H9 (cell line): Measurements from ENCODE around the gene CXorf65. TPM values are rescaled to one million over a fixed set of nuclear protein-coding genes. Genes with fewer than 3 reads are reported as not detected.

ENCODE experiments used
- DNase-seq: peaks from one replicate; pipeline ENCODE4 v3.0.0-alpha.2; 2017
- H2AFZ ChIP-seq: one replicate; pipeline ENCODE4 v1.6.1; 2013; ENCODE audit warnings: mild to moderate bottlenecking, low read length, control low read depth, moderate library complexity
- H2AK5ac ChIP-seq: 2 replicates; pipeline ENCODE4 v1.6.1; 2013; ENCODE audit warnings: low read length, control low read depth, mixed read lengths; ENCODE audit not compliant: insufficient read length
- H2BK120ac ChIP-seq: one replicate; pipeline ENCODE4 v1.6.1; 2013; ENCODE audit warnings: low read depth, mild to moderate bottlenecking, low read length, control low read depth, inconsistent platforms; ENCODE audit not compliant: poor library complexity, severe bottlenecking
- H2BK12ac ChIP-seq: 2 replicates; pipeline ENCODE4 v1.6.1; 2013; ENCODE audit warnings: low read length, control low read depth, mixed read lengths, low read depth; ENCODE audit not compliant: insufficient read length
- H2BK15ac ChIP-seq: 2 replicates; pipeline ENCODE4 v1.6.1; 2013; ENCODE audit warnings: low read depth, low read length, control low read depth
- H2BK20ac ChIP-seq: one replicate; pipeline ENCODE4 v1.6.1; 2013; ENCODE audit warnings: low read depth, mild to moderate bottlenecking, low read length, control low read depth, inconsistent platforms; ENCODE audit not compliant: poor library complexity, severe bottlenecking
- H2BK5ac ChIP-seq: 2 replicates; pipeline ENCODE4 v1.6.1; 2013; ENCODE audit warnings: low read length, control low read depth, mixed read lengths; ENCODE audit not compliant: insufficient read length
- H3K14ac ChIP-seq: 2 replicates; pipeline ENCODE4 v1.6.1; 2013; ENCODE audit warnings: low read length, control low read depth; ENCODE audit not compliant: insufficient read depth
- H3K18ac ChIP-seq: 2 replicates; pipeline ENCODE4 v1.6.1; 2013; ENCODE audit warnings: low read depth, mild to moderate bottlenecking, mixed read lengths, low read length, control low read depth; ENCODE audit not compliant: insufficient read length
- H3K23ac ChIP-seq: 2 replicates; pipeline ENCODE4 v1.6.1; 2013; ENCODE audit warnings: low read length, control low read depth, mixed read lengths, low read depth; ENCODE audit not compliant: insufficient read length
- H3K23me2 ChIP-seq: 2 replicates; pipeline ENCODE4 v1.6.1; 2013; ENCODE audit warnings: low read depth, mild to moderate bottlenecking, mixed read lengths, low read length, control low read depth; ENCODE audit not compliant: insufficient read length, poor library complexity, severe bottlenecking
- H3K27ac ChIP-seq: 2 replicates; pipeline ENCODE4 v1.5.1; 2013; ENCODE audit warnings: low read length, control low read depth, mixed read lengths, low read depth; ENCODE audit not compliant: insufficient read length
- H3K27me3 ChIP-seq: 2 replicates; pipeline ENCODE4 v1.6.1; 2013; ENCODE audit warnings: low read length, control low read depth, inconsistent platforms; ENCODE audit not compliant: insufficient read depth
- H3K4ac ChIP-seq: 2 replicates; pipeline ENCODE4 v1.6.1; 2013; ENCODE audit warnings: low read depth, mild to moderate bottlenecking, control low read depth, inconsistent platforms, low read length, moderate library complexity
- H3K4me1 ChIP-seq: 2 replicates; pipeline ENCODE4 v1.6.1; 2013; ENCODE audit warnings: low read length, control low read depth, inconsistent platforms; ENCODE audit not compliant: insufficient read depth
- H3K4me2 ChIP-seq: 2 replicates; pipeline ENCODE4 v1.6.1; 2013; ENCODE audit warnings: low read length, control low read depth, mixed read lengths; ENCODE audit not compliant: insufficient read length, insufficient read depth
- H3K56ac ChIP-seq: 2 replicates; pipeline ENCODE4 v1.6.1; 2013; ENCODE audit warnings: low read depth, mild to moderate bottlenecking, mixed read lengths, low read length, control low read depth; ENCODE audit not compliant: insufficient read length
- H3K79me1 ChIP-seq: 2 replicates; pipeline ENCODE4 v1.6.1; 2013; ENCODE audit warnings: low read depth, mild to moderate bottlenecking, moderate library complexity, low read length, control low read depth, inconsistent platforms; ENCODE audit not compliant: insufficient read depth, poor library complexity, severe bottlenecking
- H3K79me2 ChIP-seq: 2 replicates; pipeline ENCODE4 v1.6.1; 2013; ENCODE audit warnings: low read length, control low read depth, inconsistent platforms; ENCODE audit not compliant: insufficient read depth
- H3K9ac ChIP-seq: 2 replicates; pipeline ENCODE4 v1.6.1; 2013; ENCODE audit warnings: low read length, control low read depth, mixed read lengths; ENCODE audit not compliant: insufficient read length; ENCODE audit errors: extremely low read depth
- H3K9me3 ChIP-seq: one replicate; pipeline ENCODE4 v1.6.1; 2013; ENCODE audit warnings: low read depth, low read length, inconsistent platforms; ENCODE audit not compliant: control insufficient read depth
- H3T11ph ChIP-seq: one replicate; pipeline ENCODE4 v1.6.1; 2013; ENCODE audit warnings: mild to moderate bottlenecking, low read length, control low read depth, inconsistent platforms
- H4K20me1 ChIP-seq: one replicate; pipeline ENCODE4 v1.6.1; 2013; ENCODE audit not compliant: control insufficient read depth, insufficient read length, insufficient read depth
- H4K5ac ChIP-seq: 2 replicates; pipeline ENCODE4 v1.6.1; 2013; ENCODE audit warnings: low read depth, mild to moderate bottlenecking, mixed read lengths, low read length, control low read depth; ENCODE audit not compliant: insufficient read length
- H4K8ac ChIP-seq: replicated peaks from 2 replicates; pipeline ENCODE4 v1.6.1; 2013; ENCODE audit warnings: low read length, control low read depth, mixed read lengths, low read depth; ENCODE audit not compliant: insufficient read length
- H4K91ac ChIP-seq: 2 replicates; pipeline ENCODE4 v1.6.1; 2013; ENCODE audit warnings: low read depth, mild to moderate bottlenecking, moderate library complexity, mixed read lengths, low read length, control low read depth; ENCODE audit not compliant: insufficient read length
- H3K27ac Mint-ChIP-seq, 3 experiments: 2 replicates in 2 of 3; 3 replicates in 1 of 3; pipeline ENCODE4 v1.8.0; 2020 to 2021; ENCODE audit warnings: mixed read lengths in 3 of 3, mild to moderate bottlenecking in 1 of 3, moderate library complexity in 1 of 3
- H3K27me3 Mint-ChIP-seq: 2 replicates; pipeline ENCODE4 v1.8.0; 2021; ENCODE audit warnings: low read depth, mild to moderate bottlenecking, moderate library complexity, mixed read lengths
- H3K36me3 Mint-ChIP-seq, 3 experiments: 2 replicates in 2 of 3; 3 replicates in 1 of 3; pipeline ENCODE4 v1.8.0; 2020 to 2021; ENCODE audit warnings: low read depth in 3 of 3, mixed read lengths in 3 of 3; ENCODE audit not compliant: insufficient read depth in 1 of 3
- H3K4me1 Mint-ChIP-seq, 2 experiments: 2 replicates each; pipeline ENCODE4 v1.8.0; 2020; ENCODE audit warnings: mixed read lengths in 2 of 2
- H3K4me3 Mint-ChIP-seq, 2 experiments: 2 replicates in 1 of 2; 3 replicates in 1 of 2; pipeline ENCODE4 v1.8.0; 2020 to 2021; ENCODE audit warnings: mild to moderate bottlenecking in 2 of 2, mixed read lengths in 2 of 2, moderate library complexity in 1 of 2
- H3K9me3 Mint-ChIP-seq, 2 experiments: 2 replicates in 1 of 2; 3 replicates in 1 of 2; pipeline ENCODE4 v1.8.0; 2020; ENCODE audit warnings: mild to moderate bottlenecking in 2 of 2, mixed read lengths in 2 of 2, moderate library complexity in 1 of 2
- WGBS: extraction: QIAGEN DNeasy Blood & Tissue Kit; methylation state at CpG from one replicate; pipeline ENCODE4 v1.1.7; 2013; ENCODE audit warnings: missing lambda C conversion rate, low lambda C conversion rate, mixed read lengths; ENCODE audit not compliant: insufficient read length; ENCODE audit errors: extremely low coverage; 5-methylcytosine and 5-hydroxymethylcytosine counted together
- total RNA-seq: library from RNA; stranded (reverse); gene quantifications from 2 replicates; pipeline ENCODE4 v1.2.1, GENCODE V29; 2021
- TF ChIP-seq, protein P1 (sequence below): fragments of 200-600 bp; sonication (generic); conservative IDR thresholded peaks from 3 replicates; pipeline ENCODE4 v1.8.0; 2021; ENCODE audit warnings: antibody characterized with exemption, mild to moderate bottlenecking

The CXorf65 gene
- total RNA-seq, 1 experiment from 2014 or later = not detected

- WGBS = no CpG with 5 or more reads among the region's 4 CpGs
- Histone ChIP-seq H3K18ac (no peak overlapping the region), H3K4me1 (no peaks in the 10 kb centered on the region), H3K79me2 (no peaks in the 10 kb centered on the region), H3T11ph (no peak overlapping the region), H3K56ac (no peak overlapping the region), H3K27ac (no peak overlapping the region), H2BK15ac (no peak overlapping the region), H4K8ac (no peak overlapping the region), H3K4me2 (no peak overlapping the region), H3K9me3 (peaks cover 19% of the 10 kb centered on the region), H3K27me3 (no peaks in the 10 kb centered on the region), H2BK20ac (no peak overlapping the region), H3K4ac (no peak overlapping the region), H3K23ac (no peak overlapping the region), H3K79me1 (no peaks in the 10 kb centered on the region), H4K91ac (no peak overlapping the region), H4K20me1 (no peaks in the 10 kb centered on the region), H2BK120ac (no peak overlapping the region), H2BK5ac (no peak overlapping the region), H3K14ac (no peak overlapping the region), H3K9ac (no peak overlapping the region), H4K5ac (no peak overlapping the region), H2BK12ac (no peak overlapping the region), H2AK5ac (no peak overlapping the region), H2AFZ (no peak overlapping the region), H3K23me2 (no peaks in the 10 kb centered on the region)
- H3K4me3 Mint-ChIP-seq = no peak overlapping the region
- H3K36me3 Mint-ChIP-seq = no peaks in the 10 kb centered on the region
- H3K9me3 Mint-ChIP-seq = peaks cover 38 to 46% of the 10 kb centered on the region in 2 experiments
- H3K4me1 Mint-ChIP-seq = no peaks in the 10 kb centered on the region
- H3K27ac Mint-ChIP-seq = no peak overlapping the region
- TF ChIP-seq, protein P1, sequence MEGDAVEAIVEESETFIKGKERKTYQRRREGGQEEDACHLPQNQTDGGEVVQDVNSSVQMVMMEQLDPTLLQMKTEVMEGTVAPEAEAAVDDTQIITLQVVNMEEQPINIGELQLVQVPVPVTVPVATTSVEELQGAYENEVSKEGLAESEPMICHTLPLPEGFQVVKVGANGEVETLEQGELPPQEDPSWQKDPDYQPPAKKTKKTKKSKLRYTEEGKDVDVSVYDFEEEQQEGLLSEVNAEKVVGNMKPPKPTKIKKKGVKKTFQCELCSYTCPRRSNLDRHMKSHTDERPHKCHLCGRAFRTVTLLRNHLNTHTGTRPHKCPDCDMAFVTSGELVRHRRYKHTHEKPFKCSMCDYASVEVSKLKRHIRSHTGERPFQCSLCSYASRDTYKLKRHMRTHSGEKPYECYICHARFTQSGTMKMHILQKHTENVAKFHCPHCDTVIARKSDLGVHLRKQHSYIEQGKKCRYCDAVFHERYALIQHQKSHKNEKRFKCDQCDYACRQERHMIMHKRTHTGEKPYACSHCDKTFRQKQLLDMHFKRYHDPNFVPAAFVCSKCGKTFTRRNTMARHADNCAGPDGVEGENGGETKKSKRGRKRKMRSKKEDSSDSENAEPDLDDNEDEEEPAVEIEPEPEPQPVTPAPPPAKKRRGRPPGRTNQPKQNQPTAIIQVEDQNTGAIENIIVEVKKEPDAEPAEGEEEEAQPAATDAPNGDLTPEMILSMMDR = no peak
- H3K27me3 Mint-ChIP-seq = peaks cover 3% of the 10 kb centered on the region
- DNase-seq = no peak
These were observed 23.7 kb downstream of the CXorf65 start for GRCh38 chrX:71082822-71083221.
